Activated T-cell treated with anti-CD3 and anti-CD28 coated beads, Interleukin-2, amount 50 U/mL, for 24 hours (primary cell): Measurements from ENCODE around the gene ZCCHC2.

Source experiments
- DNase-seq: peaks from one replicate; pipeline ENCODE4 v3.0.0-alpha.2; 2020
- H3K27ac Mint-ChIP-seq: 2 replicates; pipeline ENCODE4 v1.8.0; 2020; ENCODE audit warnings: mild to moderate bottlenecking, mixed read lengths
- H3K27me3 Mint-ChIP-seq: 2 replicates; pipeline ENCODE4 v1.8.0; 2020; ENCODE audit warnings: mixed read lengths
- H3K36me3 Mint-ChIP-seq: 2 replicates; pipeline ENCODE4 v1.8.0; 2020; ENCODE audit warnings: low read depth, mixed read lengths
- H3K4me1 Mint-ChIP-seq: 2 replicates; pipeline ENCODE4 v1.8.0; 2020; ENCODE audit warnings: low read depth, mixed read lengths
- H3K4me3 Mint-ChIP-seq: 2 replicates; pipeline ENCODE4 v1.8.0; 2020; ENCODE audit warnings: mild to moderate bottlenecking, moderate library complexity, mixed read lengths
- H3K9me3 Mint-ChIP-seq: 2 replicates; pipeline ENCODE4 v1.8.0; 2020; ENCODE audit warnings: mixed read lengths

ZCCHC2 gene

DNA sequence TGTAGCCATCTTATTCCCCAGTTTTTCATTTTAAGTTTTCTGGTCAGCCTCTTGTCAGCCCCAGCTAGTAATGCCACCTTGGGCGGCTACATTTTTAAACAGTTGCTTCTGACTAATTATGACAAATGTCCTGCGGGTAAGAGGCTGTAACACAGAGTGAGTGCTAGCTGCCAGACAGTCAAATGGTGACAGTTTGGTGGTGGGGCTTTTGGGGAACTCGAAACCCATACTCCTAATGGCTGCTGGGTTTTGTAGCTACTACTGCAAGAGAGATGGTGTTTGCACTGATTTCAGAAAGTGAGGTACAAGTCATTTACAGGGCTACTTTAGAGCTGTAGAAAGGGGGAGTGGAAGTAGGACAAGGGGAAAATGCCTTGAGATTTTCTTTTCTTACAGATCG is 48.2 kb downstream of the ZCCHC2 start:
- Mint-ChIP-seq H3K27ac (peak overlapping the region; percentile 78), H3K36me3 (peaks cover 95% of the 10 kb centered on the region), H3K4me1 (peaks cover 22% of the 10 kb centered on the region)

GRCh38 chr18:62571648-62572047 is 48.8 kb downstream of the ZCCHC2 start:
- H3K4me1 Mint-ChIP-seq = peaks cover 27% of the 10 kb centered on the region
- no peak overlapping the region for H3K4me3 Mint-ChIP-seq
- DNase-seq = no peak
- no peaks in the 10 kb centered on the region for H3K9me3 Mint-ChIP-seq
- H3K27me3 Mint-ChIP-seq = no peaks in the 10 kb centered on the region
- H3K27ac Mint-ChIP-seq = peak overlapping the region; percentile 78
- H3K36me3 Mint-ChIP-seq = peaks cover 95% of the 10 kb centered on the region

More for the DNA sequence above, 48.2 kb downstream of the ZCCHC2 start:
- H3K4me3 Mint-ChIP-seq = no peak overlapping the region
- H3K27me3 Mint-ChIP-seq = no peaks in the 10 kb centered on the region
- DNase-seq = no peak
- H3K9me3 Mint-ChIP-seq = no peaks in the 10 kb centered on the region

GRCh38 chr18:62572456-62572855 is 49.6 kb downstream of the ZCCHC2 start:
- H3K27ac Mint-ChIP-seq = peak overlapping the region; percentile 78

GRCh38 chr18:62574776-62575175 is 52.0 kb downstream of the ZCCHC2 start:
- Mint-ChIP-seq H3K4me3 (no peak overlapping the region), H3K27me3 (no peaks in the 10 kb centered on the region), H3K27ac (no peak overlapping the region), H3K9me3 (no peaks in the 10 kb centered on the region), H3K36me3 (peaks cover 97% of the 10 kb centered on the region), H3K4me1 (peaks cover 36% of the 10 kb centered on the region)
- no peak for DNase-seq

More at GRCh38 chr18:62572456-62572855, 49.6 kb downstream of the ZCCHC2 start:
- Mint-ChIP-seq H3K4me3 (no peak overlapping the region), H3K4me1 (peaks cover 35% of the 10 kb centered on the region), H3K36me3 (peaks cover 97% of the 10 kb centered on the region), H3K9me3 (no peaks in the 10 kb centered on the region), H3K27me3 (no peaks in the 10 kb centered on the region)
- no peak for DNase-seq

DNA sequence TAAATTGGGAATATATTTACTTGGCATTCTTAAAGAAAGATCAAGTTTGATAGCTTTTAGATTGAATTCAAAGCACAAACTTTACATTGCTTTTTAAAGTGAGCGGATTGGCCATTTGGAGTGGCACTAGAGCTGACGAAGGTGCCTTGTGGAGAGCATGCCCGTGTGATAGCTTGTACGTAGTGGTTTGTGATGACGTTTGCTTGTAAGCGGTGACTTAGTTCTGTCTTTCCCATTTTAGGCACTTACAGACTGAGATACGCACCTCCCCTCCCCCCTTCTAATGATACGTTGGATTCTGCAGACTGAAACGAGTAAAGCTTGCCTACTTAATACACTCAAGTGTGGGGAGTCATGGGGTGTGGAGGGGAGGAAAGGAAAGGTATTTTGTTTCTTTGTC is 53.4 kb downstream of the ZCCHC2 start:
- Mint-ChIP-seq H3K27ac (no peak overlapping the region), H3K4me1 (peaks cover 32% of the 10 kb centered on the region), H3K36me3 (peaks cover 87% of the 10 kb centered on the region), H3K9me3 (no peaks in the 10 kb centered on the region), H3K4me3 (no peak overlapping the region), H3K27me3 (no peaks in the 10 kb centered on the region)
- DNase-seq = no peak

DNA sequence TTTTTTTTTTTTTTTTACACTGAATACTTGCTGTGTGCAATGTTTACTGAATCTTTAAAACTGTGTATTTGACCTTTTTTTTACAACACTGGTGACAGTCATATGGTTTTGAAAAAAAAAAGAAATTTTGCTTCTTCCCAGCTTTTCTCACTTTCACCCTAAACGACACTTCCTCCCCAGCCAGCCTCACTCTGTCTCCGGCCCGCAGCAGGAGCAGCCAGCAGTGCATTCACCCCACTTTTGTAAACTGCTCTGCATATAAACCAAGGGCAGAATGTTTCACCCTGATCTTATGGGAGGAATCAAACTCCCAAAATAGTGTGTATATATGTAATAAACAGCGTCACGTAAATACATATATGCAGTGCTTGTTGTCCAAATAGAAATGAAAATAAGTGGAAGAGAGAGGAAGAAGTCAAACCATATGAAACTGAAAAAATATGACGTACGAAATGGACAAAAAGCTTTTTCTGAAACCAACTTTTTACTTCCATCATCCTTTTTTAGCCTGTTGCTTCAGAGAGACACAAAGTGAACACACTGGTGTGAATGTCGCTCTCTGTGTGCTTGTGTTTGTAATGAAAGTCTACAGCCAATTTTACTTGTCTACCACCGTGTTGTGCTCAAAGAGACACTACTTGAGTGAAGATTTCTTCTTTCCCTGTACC is 54.2 kb downstream of the ZCCHC2 start:
- Mint-ChIP-seq H3K36me3 (peaks cover 83% of the 10 kb centered on the region), H3K27ac (peak overlapping the region; percentile 56), H3K27me3 (no peaks in the 10 kb centered on the region), H3K4me3 (no peak overlapping the region), H3K9me3 (no peaks in the 10 kb centered on the region), H3K4me1 (peaks cover 25% of the 10 kb centered on the region)
- DNase-seq = no peak

DNA sequence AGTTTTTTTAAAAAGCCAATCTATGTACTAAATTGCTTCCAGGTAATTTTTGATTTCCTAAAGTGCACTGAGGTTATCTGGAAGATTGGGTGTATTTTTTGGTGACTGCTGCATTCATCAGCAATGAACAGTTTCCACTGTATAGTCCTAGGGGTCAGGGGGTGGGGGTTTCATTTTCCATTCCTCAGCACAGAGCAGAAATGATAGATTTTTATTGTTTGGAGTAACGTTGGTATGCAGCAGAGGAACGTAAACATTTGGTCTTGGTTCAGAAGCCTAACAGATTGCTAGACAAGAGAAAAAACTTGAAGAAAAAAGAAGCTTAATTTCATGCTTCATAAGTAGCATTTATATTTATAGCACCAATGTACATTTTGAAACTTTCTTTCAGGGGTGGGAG is 54.9 kb downstream of the ZCCHC2 start:
- Mint-ChIP-seq H3K4me3 (no peak overlapping the region), H3K9me3 (no peaks in the 10 kb centered on the region), H3K4me1 (peaks cover 24% of the 10 kb centered on the region), H3K36me3 (peaks cover 77% of the 10 kb centered on the region), H3K27ac (peak overlapping the region; percentile 34), H3K27me3 (no peaks in the 10 kb centered on the region)
- DNase-seq = no peak

DNA sequence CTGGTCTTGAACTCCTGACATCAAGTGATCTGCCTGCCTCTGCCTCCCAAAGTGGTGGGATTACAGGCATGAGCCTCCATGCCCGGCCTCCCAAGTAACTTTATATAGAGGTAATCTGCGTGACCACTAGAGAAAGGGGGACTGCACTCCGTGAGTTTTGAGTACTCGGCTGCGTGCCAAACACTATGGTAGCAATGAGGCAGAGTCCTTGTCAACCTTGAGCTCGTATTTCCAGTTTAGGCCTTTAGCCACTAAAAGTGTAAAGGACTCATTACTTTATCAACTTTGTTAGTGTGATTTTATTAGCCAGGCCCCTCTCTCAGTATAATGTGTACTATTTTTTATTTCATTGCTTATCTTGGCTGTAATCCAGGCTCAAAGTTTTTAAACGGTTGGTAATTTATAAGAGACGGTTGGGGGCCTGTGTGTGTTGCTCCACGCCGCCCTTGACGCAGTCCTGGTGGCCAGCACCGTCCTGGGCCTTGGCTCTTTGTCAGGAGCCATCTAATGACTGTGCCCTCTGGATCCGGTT is 56.2 kb downstream of the ZCCHC2 start:
- Mint-ChIP-seq H3K27me3 (no peaks in the 10 kb centered on the region), H3K27ac (no peak overlapping the region), H3K9me3 (no peaks in the 10 kb centered on the region), H3K4me3 (no peak overlapping the region), H3K4me1 (peaks cover 36% of the 10 kb centered on the region), H3K36me3 (peaks cover 69% of the 10 kb centered on the region)
- DNase-seq = no peak

DNA sequence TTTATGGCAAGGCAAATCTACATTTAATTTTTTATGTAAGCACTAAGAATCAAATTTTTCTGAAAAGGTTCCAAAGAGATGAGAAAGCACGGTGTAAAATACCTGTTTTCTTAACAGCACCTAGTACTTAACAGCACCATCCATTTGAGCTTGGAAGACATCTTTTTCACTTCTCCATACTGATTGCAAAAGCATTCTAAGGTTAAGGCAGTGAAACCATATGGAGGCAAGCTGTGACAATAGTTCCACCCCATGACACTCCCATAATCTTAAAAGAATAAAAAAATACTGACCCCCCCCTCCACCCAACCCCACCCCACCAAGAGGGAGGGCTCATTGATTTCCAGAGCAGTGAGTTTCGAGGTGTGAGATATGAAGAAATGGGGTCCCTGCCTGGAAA is 60.6 kb downstream of the ZCCHC2 start:
- Mint-ChIP-seq H3K27me3 (no peaks in the 10 kb centered on the region), H3K27ac (peak overlapping the region; percentile 74), H3K4me3 (no peak overlapping the region), H3K36me3 (peaks cover 55% of the 10 kb centered on the region), H3K9me3 (no peaks in the 10 kb centered on the region), H3K4me1 (peaks cover 49% of the 10 kb centered on the region)
- DNase-seq = no peak

- peak; percentile 85 for DNase-seq
- Mint-ChIP-seq H3K36me3 (peaks cover 44% of the 10 kb centered on the region), H3K9me3 (no peaks in the 10 kb centered on the region), H3K4me3 (peak overlapping the region; percentile 30), H3K27ac (peak overlapping the region; percentile 92), H3K4me1 (peaks cover 49% of the 10 kb centered on the region), H3K27me3 (no peaks in the 10 kb centered on the region)
Measured at GRCh38 chr18:62584241-62585120, 61.7 kb downstream of the ZCCHC2 start.

DNA sequence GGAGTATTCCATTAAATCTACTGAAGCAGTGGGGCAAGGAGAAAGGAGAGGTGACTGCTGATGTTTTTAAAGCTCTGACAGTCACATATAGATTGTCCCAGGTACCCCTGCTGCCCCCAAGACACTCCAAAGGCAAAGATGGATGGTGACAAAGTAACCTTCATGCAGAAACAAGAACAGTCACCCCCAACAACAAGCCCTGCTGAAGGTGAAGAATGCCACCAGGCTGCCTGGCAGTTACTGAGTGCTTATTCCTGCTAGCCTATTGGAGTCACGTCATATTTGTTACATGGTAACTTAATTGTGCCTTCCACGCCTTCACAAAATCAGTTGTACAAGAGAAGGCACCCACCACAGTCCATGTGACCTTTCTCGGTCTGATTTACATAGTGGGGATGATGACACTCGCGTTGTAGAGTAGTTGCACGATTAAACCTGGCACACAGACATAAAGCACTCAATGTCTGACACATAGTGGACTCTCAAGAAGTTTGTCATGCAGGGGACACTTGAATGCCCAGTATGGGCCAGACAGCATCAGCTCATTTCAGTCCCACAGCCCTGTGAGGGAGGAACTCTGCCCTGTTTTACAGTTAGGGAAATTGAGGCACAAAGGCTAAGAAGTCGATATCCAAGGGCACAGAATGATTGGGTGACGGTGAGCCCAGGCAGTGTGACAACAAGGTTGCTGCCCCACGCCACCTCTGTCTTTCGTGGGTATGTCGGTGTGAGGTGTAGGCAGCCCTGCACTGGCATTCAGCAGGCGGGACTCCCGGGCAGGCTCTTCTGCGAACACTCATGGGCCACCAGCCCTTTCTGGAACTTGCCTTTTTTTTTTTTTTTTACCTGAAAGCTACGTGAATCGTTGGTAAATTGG is 62.7 kb downstream of the ZCCHC2 start:
- peak; percentile 75 for DNase-seq

GRCh38 chr18:62586151-62586774 is 63.4 kb downstream of the ZCCHC2 start:
- peak; percentile 87 for DNase-seq
- Mint-ChIP-seq H3K4me3 (peak overlapping the region; percentile 18), H3K4me1 (peaks cover 49% of the 10 kb centered on the region), H3K27me3 (no peaks in the 10 kb centered on the region), H3K9me3 (no peaks in the 10 kb centered on the region), H3K27ac (peak overlapping the region; percentile 92), H3K36me3 (peaks cover 37% of the 10 kb centered on the region)

More for the DNA sequence above, 62.7 kb downstream of the ZCCHC2 start:
- Mint-ChIP-seq H3K27me3 (no peaks in the 10 kb centered on the region), H3K4me1 (peaks cover 49% of the 10 kb centered on the region), H3K4me3 (peak overlapping the region; percentile 11), H3K27ac (peak overlapping the region; percentile 92), H3K36me3 (peaks cover 37% of the 10 kb centered on the region), H3K9me3 (no peaks in the 10 kb centered on the region)

DNA sequence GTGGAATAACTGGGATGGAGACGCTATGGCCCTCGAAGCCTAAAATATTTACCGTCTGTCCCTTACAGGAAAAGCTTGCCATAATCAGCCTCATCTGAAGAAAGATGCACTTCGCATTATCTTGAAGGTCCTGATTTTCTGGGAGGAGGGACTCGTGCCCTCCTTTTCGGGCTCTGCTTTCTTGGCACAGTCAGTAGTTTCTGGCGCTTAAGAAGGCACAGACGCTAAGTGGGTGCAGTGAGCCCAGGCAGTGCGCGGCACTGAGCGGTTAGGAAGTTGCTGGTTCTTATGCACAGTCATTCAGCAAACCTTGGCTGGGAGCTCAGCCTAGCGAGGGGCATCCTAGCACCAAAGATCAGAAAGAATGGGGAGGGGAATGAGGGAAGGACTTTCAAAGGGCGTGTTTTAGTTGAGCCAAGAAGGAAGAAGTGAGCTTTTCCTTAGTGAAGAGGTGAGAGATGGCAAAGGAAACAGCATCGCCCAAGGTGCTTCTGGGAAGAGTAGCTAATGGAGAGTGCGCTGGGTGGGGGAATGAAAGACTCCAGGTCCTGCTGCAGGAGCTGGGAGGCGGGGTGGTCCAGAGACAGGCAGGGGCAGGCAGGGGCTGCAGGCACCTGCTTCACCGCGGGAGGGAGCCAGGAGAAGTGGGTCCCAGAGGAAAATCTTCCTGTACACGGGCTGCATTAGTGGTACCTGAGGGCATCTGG is 64.1 kb downstream of the ZCCHC2 start:
- Mint-ChIP-seq H3K27me3 (peaks cover 5% of the 10 kb centered on the region), H3K4me1 (peaks cover 52% of the 10 kb centered on the region), H3K36me3 (peaks cover 35% of the 10 kb centered on the region), H3K27ac (peak overlapping the region; percentile 92), H3K9me3 (no peaks in the 10 kb centered on the region), H3K4me3 (no peak overlapping the region)
- no peak for DNase-seq
